Ovary (tissue), 3 donors: ENCODE data around the gene NFIA.

Experiments used
- CTCF ChIP-seq, 3 donors: fragments of 450-650 bp in 2 of 3; fragments of 200-600 bp in 1 of 3; IDR thresholded peaks; one replicate each; pipeline versions ENCODE4 v1.5.1 to v1.8.0; 2016 to 2022; ENCODE audit warnings: antibody characterized with exemption in 3 of 3, mild to moderate bottlenecking in 1 of 3
- EP300 ChIP-seq: sonication (generic); formaldehyde crosslinking; IDR thresholded peaks from one replicate; pipeline ENCODE4 v1.6.1; 2017; ENCODE audit warnings: antibody characterized with exemption
- POLR2A ChIP-seq: fragments of 450-650 bp; IDR thresholded peaks from one replicate; pipeline ENCODE4 v1.6.1; 2017; ENCODE audit warnings: antibody characterized with exemption, mild to moderate bottlenecking, moderate library complexity
- donor health status: DM: no; HTN: no; CAD: no.

DNA sequence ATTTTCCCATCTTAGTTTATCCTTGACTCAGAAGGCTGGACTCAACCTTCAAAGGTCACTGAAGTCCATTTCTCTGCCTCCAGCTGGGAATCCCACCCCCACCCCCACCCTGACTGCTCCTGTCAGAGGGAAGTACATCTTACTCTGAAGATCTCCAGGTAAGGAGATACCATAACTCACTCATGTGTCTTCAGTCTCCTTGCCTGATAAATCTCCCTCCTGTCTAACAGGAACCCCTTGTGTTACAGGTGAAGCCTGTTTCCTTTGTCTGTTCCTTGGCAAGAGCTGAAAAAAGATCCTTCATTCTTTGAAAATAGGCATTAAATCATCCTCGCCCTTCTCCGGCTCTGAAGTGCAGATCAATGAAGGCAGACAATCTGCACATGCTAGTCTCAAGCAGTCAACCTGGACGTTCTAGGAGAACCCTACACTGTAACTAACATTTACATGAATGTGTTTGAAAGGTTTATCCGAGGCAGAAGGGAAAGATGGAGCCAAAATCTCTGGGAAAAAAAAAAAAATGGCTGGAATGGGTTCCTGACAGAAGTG is 392.0 kb downstream of the NFIA start:
- TF ChIP-seq CTCF (IDR thresholded peaks at IDR 0.05): no peak
- TF ChIP-seq POLR2A: no peak
- TF ChIP-seq EP300: no peak
